ENCODE measurements around the gene IL9R.
"Not testable (repeated sequence)": the region's sequence is repeated elsewhere in the genome, so short reads cannot be mapped to it uniquely, and the experiment has no call there.

The IL9R gene

GRCh38 chrX:155999751-156000150 lies 2.3 kb downstream of the IL9R start:
- not testable (repeated sequence) for DNase-seq

GRCh38 chrX:156000361-156000926 lies 2.9 kb downstream of the IL9R start:
- no peak for DNase-seq

GRCh38 chrX:156001001-156001666 lies 3.6 kb downstream of the IL9R start:
- no peak for DNase-seq

- DNase-seq = no peak
Observed at GRCh38 chrX:156001667-156002021, 4.1 kb downstream of the IL9R start.

- DNase-seq = no peak
Observed at GRCh38 chrX:156002507-156002906, 5.0 kb downstream of the IL9R start.

- no peak for DNase-seq
Observed at GRCh38 chrX:156003486-156004185, 6.1 kb downstream of the IL9R start.

GRCh38 chrX:156004256-156004655 lies 6.8 kb downstream of the IL9R start:
- DNase-seq = no peak

- no peak for DNase-seq
Observed at GRCh38 chrX:156004740-156005139, 7.2 kb downstream of the IL9R start.

- no peak for DNase-seq
Observed at GRCh38 chrX:156005144-156005543, 7.6 kb downstream of the IL9R start.

- DNase-seq = not testable (repeated sequence)
Observed at GRCh38 chrX:156006468-156006867, 9.0 kb downstream of the IL9R start.

GRCh38 chrX:156008379-156008778 lies 10.9 kb downstream of the IL9R start:
- DNase-seq = not testable (repeated sequence)

GRCh38 chrX:156008915-156009314 lies 11.4 kb downstream of the IL9R start:
- no peak for DNase-seq

- DNase-seq = not testable (repeated sequence)
Observed at GRCh38 chrX:156009691-156010090, 12.2 kb downstream of the IL9R start.

GRCh38 chrX:156013286-156013953 lies 15.9 kb downstream of the IL9R start:
- DNase-seq = not testable (repeated sequence)

GRCh38 chrX:156019846-156020245 lies 22.4 kb downstream of the IL9R start:
- DNase-seq = not testable (repeated sequence)

- not testable (repeated sequence) for DNase-seq
Observed at GRCh38 chrX:156023002-156023401, 25.5 kb downstream of the IL9R start.

- not testable (repeated sequence) for DNase-seq
Observed at GRCh38 chrX:156024949-156025492, 27.5 kb downstream of the IL9R start.

GRCh38 chrX:156028653-156029237 lies 31.2 kb downstream of the IL9R start:
- not testable (repeated sequence) for DNase-seq

- DNase-seq = not testable (repeated sequence)
Observed at GRCh38 chrX:156029296-156029695, 31.8 kb downstream of the IL9R start.

- not testable (repeated sequence) for DNase-seq
Observed at GRCh38 chrX:156029707-156030442, 32.4 kb downstream of the IL9R start.

- not testable (repeated sequence) for DNase-seq
Observed at GRCh38 chrX:156030474-156030873, 33.0 kb downstream of the IL9R start.

All from cerebellar nuclear complex (tissue), 1 donor.